RWPE2 (cell line): ENCODE results near the gene TIPARP.
A peak's percentile ranks its signal among the peaks of the same experiment; 100 is the strongest.

Experiments used
- ATAC-seq: fragments of 200-7000 bp; cut with Tn5 transposase; 3 replicates; pipeline ENCODE4 v1.9.1; 2021; ENCODE audit warnings: low read depth
- DNase-seq: peaks from one replicate; pipeline ENCODE4 v3.0.0-alpha.2; 2020; ENCODE audit warnings: low spot score
- H3K27ac ChIP-seq: fragments of 450-650 bp; 2 replicates; pipeline ENCODE4 v1.5.1; 2017; ENCODE audit warnings: mild to moderate bottlenecking; ENCODE audit not compliant: poor library complexity, severe bottlenecking
- H3K27me3 ChIP-seq: fragments of 250-450 bp; sonication (Bioruptor Pico); 2 replicates; pipeline ENCODE4 v1.5.1; 2021; ENCODE audit warnings: mild to moderate bottlenecking, moderate library complexity; ENCODE audit not compliant: insufficient read depth, poor library complexity, severe bottlenecking
- H3K36me3 ChIP-seq: fragments of 250-450 bp; sonication (Bioruptor Pico); 2 replicates; pipeline ENCODE4 v1.5.1; 2020; ENCODE audit warnings: low read depth, mild to moderate bottlenecking, moderate library complexity
- H3K4me1 ChIP-seq: fragments of 250-450 bp; sonication (Bioruptor Pico); 2 replicates; pipeline ENCODE4 v1.5.1; 2021; ENCODE audit warnings: mild to moderate bottlenecking, moderate library complexity; ENCODE audit not compliant: insufficient read depth, poor library complexity, severe bottlenecking
- H3K4me3 ChIP-seq: fragments of 250-450 bp; sonication (Bioruptor Pico); 2 replicates; pipeline ENCODE4 v1.5.1; 2021; ENCODE audit warnings: mild to moderate bottlenecking, moderate library complexity; ENCODE audit not compliant: severe bottlenecking
- H3K9me3 ChIP-seq: fragments of 250-450 bp; sonication (Bioruptor Pico); 2 replicates; pipeline ENCODE4 v1.5.1; 2021; ENCODE audit warnings: mild to moderate bottlenecking, moderate library complexity; ENCODE audit not compliant: severe bottlenecking
- CTCF ChIP-seq: fragments of 450-650 bp; IDR thresholded peaks from one replicate; pipeline ENCODE4 v1.5.1; 2017; ENCODE audit warnings: mild to moderate bottlenecking, moderate library complexity; ENCODE audit not compliant: poor library complexity, severe bottlenecking

The TIPARP gene

DNA sequence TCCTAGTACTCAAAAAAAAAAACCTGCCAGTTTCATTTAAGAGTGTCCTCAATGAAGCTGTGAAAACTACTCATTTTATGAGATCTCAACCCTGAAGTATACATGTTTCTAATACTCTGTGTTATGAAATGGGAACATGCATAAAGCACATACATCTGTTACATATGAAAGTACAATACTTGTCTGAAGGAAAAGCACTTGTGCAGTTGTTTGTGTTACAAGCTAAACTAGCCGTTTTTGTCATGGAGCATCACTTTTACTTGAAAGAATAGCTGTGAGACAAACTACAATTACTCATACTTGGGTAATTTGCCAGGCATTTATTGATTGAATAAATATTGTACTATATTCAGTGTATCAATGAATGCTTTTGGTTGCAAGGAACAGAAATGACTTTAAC lies 72.7 kb downstream of the TIPARP start:
- Histone ChIP-seq H3K27me3 (no peaks in the 10 kb centered on the region), H3K36me3 (no peaks in the 10 kb centered on the region), H3K9me3 (no peaks in the 10 kb centered on the region), H3K4me3 (no peak overlapping the region), H3K27ac (no peak overlapping the region), H3K4me1 (peaks cover 11% of the 10 kb centered on the region)
- DNase-seq (no peak), ATAC-seq (no peak)
- no peak for TF ChIP-seq CTCF

GRCh38 chr3:156749244-156749643 lies 74.9 kb downstream of the TIPARP start:
- H3K36me3 ChIP-seq, result no peaks in the 10 kb centered on the region
- no peaks in the 10 kb centered on the region for H3K9me3 ChIP-seq
- no peaks in the 10 kb centered on the region for H3K27me3 ChIP-seq
- no peak for DNase-seq
- H3K4me1 ChIP-seq, result peaks cover 11% of the 10 kb centered on the region
- no peak overlapping the region for H3K4me3 ChIP-seq
- ATAC-seq, result no peak
- no peak for TF ChIP-seq CTCF
- H3K27ac ChIP-seq, result no peak overlapping the region

DNA sequence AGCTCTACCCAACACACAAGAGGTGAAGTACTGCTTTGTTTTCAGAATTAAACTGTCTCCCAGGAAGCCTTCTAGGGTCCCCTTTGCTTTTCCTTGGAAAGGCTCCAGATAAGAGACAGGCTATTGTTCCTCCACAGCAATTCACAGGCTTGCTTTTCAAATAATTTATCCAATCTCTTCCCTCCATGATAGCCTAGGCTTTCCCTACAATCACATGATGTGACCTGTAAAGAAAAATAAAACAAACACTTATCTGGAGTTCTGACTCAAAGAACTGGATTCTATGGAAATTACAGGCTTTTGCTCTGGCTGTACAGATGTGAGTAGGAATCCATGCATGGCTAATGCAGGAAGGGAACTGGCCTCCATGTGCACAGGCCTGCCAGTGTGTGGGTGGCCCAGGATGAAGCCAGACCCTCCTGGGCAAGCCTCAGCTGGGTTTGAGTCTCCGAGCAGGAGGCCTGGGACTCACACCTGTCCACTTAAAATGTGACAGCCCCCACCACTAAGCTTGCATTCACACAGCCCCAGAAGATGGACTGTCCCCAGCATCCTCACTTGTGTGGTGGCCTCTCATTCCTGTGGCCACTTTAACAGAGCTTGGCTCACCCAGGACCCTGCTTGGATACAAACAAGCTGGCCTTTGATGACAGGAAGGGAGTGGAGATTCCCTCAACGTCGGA lies 75.9 kb downstream of the TIPARP start:
- no peak for TF ChIP-seq CTCF
- no peaks in the 10 kb centered on the region for H3K9me3 ChIP-seq
- no peaks in the 10 kb centered on the region for H3K27me3 ChIP-seq
- no peaks in the 10 kb centered on the region for H3K36me3 ChIP-seq
- H3K27ac ChIP-seq, result peak overlapping the region; percentile 31
- H3K4me1 ChIP-seq, result peaks cover 11% of the 10 kb centered on the region
- no peak overlapping the region for H3K4me3 ChIP-seq
- ATAC-seq (no peak), DNase-seq (no peak)

DNA sequence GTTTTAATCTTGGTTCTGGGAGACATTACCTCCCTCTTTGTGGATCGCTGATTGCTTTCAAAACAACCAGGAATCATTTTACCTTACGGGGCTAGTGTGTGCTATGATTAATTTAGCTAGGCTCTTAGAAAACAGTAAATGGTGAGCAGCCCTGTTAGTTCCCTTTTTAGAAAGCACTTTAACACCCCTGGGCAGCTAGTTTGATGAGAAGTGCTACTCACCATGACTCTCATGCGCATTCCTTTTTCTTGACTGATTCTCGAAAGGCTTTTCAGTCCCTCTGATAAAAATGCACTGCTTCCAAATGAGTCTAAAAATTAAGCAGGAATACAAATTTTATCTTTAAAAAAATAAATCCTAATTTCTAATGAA lies 76.5 kb downstream of the TIPARP start:
- ATAC-seq (no peak), DNase-seq (no peak)
- no peak overlapping the region for H3K4me3 ChIP-seq
- no peaks in the 10 kb centered on the region for H3K27me3 ChIP-seq
- H3K9me3 ChIP-seq, result no peaks in the 10 kb centered on the region
- no peak for TF ChIP-seq CTCF
- no peaks in the 10 kb centered on the region for H3K36me3 ChIP-seq
- peaks cover 11% of the 10 kb centered on the region for H3K4me1 ChIP-seq
- peak overlapping the region; percentile 31 for H3K27ac ChIP-seq

DNA sequence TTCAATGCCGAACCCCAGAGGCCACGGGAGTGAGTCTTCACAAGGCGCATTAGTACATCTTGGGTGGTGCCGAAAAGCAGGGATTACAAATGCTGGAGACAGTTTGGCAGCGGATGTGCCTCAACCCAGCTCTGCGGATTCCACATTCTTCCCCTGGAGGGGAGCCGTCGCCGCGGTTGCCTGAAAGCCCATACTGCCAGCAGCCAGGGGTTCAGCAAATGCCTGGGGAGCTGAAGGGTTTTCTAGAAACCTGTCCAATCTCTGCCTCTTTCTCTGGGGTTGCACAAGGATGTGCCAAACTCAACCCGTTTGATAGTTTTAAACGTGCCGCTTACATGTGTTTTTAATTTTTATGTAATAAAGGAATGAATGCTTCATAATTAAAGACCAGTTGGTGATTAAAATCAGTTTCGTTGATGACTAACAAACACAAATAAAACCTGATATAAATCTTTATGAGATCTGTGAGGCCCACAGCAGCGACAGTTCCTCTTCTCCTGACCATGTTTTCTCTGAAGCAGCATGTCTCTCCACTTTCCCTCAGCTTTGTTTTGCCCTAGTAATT lies 77.2 kb downstream of the TIPARP start:
- no peak for TF ChIP-seq CTCF
- H3K27me3 ChIP-seq, result no peaks in the 10 kb centered on the region
- DNase-seq (no peak), ATAC-seq (peak; percentile 88)
- H3K27ac ChIP-seq, result peak overlapping the region; percentile 31
- no peaks in the 10 kb centered on the region for H3K9me3 ChIP-seq
- H3K36me3 ChIP-seq, result no peaks in the 10 kb centered on the region
- H3K4me1 ChIP-seq, result peaks cover 11% of the 10 kb centered on the region
- H3K4me3 ChIP-seq, result no peak overlapping the region
